ENCODE results near the gene NR3C2.
A peak's percentile ranks its signal among the peaks of the same experiment; 100 is the strongest.

Gene NR3C2

DNA sequence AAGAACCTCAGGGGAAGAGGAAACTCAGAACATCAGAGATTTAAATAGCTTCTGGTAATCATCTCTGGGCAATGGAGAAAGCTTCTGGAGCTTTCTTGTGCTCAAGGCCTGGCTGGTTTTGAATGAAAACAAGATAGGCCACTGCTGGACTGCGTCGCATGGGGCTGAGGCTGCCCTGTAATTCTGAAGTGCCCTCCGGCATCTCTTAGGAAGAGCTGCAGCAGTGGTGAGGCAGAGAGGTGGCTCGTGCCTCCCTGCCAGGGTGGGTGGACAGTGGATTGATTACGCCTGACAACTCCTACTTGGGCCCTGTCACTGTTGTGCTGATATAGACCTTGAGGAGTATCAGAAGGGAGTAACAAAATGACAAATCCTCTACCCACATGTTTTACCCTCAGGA, 279.7 kb downstream of the NR3C2 start:
- DNase-seq (ENCODE audit: low read depth), result no peak
- no peak overlapping the region for H3K4me3 ChIP-seq (ENCODE audit: control insufficient read depth, low read depth, low read length)
- TF ChIP-seq, protein P1, sequence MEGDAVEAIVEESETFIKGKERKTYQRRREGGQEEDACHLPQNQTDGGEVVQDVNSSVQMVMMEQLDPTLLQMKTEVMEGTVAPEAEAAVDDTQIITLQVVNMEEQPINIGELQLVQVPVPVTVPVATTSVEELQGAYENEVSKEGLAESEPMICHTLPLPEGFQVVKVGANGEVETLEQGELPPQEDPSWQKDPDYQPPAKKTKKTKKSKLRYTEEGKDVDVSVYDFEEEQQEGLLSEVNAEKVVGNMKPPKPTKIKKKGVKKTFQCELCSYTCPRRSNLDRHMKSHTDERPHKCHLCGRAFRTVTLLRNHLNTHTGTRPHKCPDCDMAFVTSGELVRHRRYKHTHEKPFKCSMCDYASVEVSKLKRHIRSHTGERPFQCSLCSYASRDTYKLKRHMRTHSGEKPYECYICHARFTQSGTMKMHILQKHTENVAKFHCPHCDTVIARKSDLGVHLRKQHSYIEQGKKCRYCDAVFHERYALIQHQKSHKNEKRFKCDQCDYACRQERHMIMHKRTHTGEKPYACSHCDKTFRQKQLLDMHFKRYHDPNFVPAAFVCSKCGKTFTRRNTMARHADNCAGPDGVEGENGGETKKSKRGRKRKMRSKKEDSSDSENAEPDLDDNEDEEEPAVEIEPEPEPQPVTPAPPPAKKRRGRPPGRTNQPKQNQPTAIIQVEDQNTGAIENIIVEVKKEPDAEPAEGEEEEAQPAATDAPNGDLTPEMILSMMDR (conservative IDR thresholded peaks at IDR 0.05; ENCODE audit: control insufficient read depth, insufficient read depth, low read depth, low read length), result no peak

DNA sequence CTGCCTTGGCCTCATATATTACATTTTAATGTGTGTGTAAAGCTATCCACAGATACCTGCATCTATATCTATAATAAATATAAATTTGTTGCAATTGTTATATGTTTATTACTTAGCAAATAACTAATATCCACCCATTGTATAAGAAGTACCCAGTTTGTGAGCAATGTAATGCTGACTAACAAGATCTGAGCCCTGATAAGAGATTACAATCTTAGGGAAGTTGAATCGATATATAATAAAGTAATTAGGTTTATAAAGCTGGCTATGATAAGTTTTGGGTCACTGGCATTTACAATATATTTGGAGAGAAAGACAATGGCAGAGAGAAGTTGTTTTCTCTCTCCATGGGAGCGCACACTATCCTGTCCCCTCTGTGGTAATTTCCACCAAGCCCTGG, 280.6 kb downstream of the NR3C2 start:
- no peak overlapping the region for H3K4me3 ChIP-seq (ENCODE audit: control insufficient read depth, low read depth, low read length)
- TF ChIP-seq, protein P1 (conservative IDR thresholded peaks at IDR 0.05; ENCODE audit: control insufficient read depth, insufficient read depth, low read depth, low read length), result no peak
- no peak for DNase-seq (ENCODE audit: low read depth)

DNA sequence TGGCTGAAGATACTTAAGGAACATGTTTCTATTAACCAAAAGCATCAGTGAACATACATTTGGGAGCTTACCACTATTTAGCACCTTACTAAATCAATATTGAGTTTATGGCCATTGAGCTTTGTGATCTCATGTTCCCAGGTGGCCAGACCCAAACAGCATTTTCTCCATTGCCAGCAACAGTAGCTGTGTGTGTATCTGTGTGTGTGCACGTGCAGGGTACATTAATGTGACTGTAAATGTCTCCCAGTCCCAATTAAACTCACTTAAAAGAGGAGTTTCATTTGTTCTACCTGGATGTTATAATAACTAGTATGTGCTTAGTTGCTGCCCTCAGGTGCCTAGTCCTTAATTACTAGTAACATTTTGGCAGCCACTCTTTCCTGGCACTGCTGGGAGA, 282.4 kb downstream of the NR3C2 start:
- TF ChIP-seq, protein P1 (conservative IDR thresholded peaks at IDR 0.05; ENCODE audit: control insufficient read depth, insufficient read depth, low read depth, low read length), result no peak
- DNase-seq (ENCODE audit: low read depth), result no peak

DNA sequence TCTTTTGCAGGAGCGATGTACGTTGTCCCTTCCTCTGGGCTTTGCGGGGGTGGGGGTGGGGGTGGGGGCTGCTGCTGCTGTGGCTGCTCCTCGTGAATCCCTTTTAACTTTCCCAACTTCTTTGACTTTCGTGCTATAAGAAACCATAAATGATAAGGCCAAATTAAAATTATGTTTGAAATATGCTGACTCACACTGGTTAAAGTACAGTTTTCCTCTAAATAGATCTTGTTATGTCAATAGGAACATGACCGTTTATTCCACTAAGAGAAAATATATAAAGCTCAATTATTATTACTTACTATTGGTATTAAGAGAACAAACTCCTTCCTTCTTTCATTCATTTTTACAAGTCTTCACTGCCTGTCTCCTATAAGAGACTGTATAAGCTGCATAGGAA, 287.4 kb downstream of the NR3C2 start:
- no peak overlapping the region for H3K4me3 ChIP-seq (ENCODE audit: control insufficient read depth, low read depth, low read length)
- TF ChIP-seq, protein P1 (conservative IDR thresholded peaks at IDR 0.05; ENCODE audit: control insufficient read depth, insufficient read depth, low read depth, low read length), result no peak

More for the DNA sequence above, 282.4 kb downstream of the NR3C2 start:
- no peak overlapping the region for H3K4me3 ChIP-seq (ENCODE audit: control insufficient read depth, low read depth, low read length)

DNA sequence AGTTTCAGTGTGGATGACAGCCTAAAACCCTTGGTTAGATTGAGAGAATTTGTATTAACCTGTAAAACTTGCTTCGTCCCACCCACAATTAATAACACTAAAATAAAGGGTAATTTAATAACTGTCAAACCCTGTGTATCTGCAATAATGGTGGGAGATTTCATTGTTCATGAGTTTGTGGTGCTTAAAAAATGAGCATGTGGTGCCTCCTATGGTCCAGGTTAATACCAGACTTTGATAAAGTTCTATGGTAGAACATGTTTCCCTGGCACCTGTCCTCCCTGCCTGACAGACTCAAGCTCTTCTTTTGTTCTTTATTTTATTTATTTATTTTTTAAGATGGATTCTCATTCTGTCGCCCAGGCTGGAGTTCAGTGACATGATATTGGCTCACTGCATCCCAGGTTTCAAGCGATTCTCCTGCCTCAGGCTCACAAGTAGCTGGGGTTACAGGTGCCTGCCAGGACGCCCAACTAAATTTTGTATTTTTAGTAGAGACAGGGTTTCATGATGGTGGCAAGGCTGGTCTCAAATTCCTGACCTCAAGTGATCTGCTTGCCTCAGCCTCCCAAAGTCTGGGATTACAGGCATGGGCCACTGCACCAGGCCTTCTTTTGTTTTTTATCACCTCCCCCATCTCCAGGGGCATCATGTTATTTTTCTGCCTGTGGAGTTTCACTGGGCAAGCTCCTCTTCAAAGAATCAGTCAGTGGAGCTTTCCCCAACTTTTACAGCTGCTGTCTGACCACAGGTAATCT, 289.2 kb downstream of the NR3C2 start:
- TF ChIP-seq, protein P1 (conservative IDR thresholded peaks at IDR 0.05; ENCODE audit: control insufficient read depth, insufficient read depth, low read depth, low read length), result peak; percentile 11
- no peak overlapping the region for H3K4me3 ChIP-seq (ENCODE audit: control insufficient read depth, low read depth, low read length)
- DNase-seq (ENCODE audit: low read depth), result peak; percentile 4

More for the DNA sequence above, 287.4 kb downstream of the NR3C2 start:
- DNase-seq (ENCODE audit: low read depth), result no peak

DNA sequence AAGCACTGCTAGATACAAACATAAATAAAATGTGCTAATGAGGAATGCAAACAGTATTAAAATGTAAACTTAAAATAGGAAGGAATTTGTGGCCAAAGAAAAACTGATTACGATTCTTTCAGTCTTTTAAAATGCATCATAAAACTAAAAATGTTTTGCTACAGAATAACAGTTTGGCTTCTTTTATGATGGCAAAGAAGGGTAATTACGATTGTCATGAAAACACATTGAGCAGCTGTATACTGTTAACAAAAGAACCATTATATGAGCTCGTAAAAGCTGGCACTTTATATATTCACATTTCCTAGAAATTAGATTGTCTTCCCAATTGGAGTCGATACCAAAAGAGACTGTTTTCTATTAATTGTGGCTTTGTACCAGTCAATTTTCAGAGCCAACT, 290.4 kb downstream of the NR3C2 start:
- DNase-seq (ENCODE audit: low read depth), result no peak
- no peak overlapping the region for H3K4me3 ChIP-seq (ENCODE audit: control insufficient read depth, low read depth, low read length)
- TF ChIP-seq, protein P1 (conservative IDR thresholded peaks at IDR 0.05; ENCODE audit: control insufficient read depth, insufficient read depth, low read depth, low read length), result no peak
